GM18907 (cell line): Measurements from ENCODE around the gene PPP1R13L.

Experiments used
- ATAC-seq: cut with Tn5 transposase; IDR thresholded peaks from one replicate; pipeline ENCODE4 v1.9.1; 2021; ENCODE audit warnings: mild to moderate bottlenecking, moderate library complexity; ENCODE audit not compliant: unreplicated experiment

Gene PPP1R13L, protein sequence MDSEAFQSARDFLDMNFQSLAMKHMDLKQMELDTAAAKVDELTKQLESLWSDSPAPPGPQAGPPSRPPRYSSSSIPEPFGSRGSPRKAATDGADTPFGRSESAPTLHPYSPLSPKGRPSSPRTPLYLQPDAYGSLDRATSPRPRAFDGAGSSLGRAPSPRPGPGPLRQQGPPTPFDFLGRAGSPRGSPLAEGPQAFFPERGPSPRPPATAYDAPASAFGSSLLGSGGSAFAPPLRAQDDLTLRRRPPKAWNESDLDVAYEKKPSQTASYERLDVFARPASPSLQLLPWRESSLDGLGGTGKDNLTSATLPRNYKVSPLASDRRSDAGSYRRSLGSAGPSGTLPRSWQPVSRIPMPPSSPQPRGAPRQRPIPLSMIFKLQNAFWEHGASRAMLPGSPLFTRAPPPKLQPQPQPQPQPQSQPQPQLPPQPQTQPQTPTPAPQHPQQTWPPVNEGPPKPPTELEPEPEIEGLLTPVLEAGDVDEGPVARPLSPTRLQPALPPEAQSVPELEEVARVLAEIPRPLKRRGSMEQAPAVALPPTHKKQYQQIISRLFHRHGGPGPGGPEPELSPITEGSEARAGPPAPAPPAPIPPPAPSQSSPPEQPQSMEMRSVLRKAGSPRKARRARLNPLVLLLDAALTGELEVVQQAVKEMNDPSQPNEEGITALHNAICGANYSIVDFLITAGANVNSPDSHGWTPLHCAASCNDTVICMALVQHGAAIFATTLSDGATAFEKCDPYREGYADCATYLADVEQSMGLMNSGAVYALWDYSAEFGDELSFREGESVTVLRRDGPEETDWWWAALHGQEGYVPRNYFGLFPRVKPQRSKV

GRCh38 chr19:45404557-45405434, at the start of gene PPP1R13L:
PPP1R13L (minus strand) TSS chr19:45405069; CDS start chr19:45398318, 6,751 bp downstream.
- peak; percentile 28 for ATAC-seq

DNA sequence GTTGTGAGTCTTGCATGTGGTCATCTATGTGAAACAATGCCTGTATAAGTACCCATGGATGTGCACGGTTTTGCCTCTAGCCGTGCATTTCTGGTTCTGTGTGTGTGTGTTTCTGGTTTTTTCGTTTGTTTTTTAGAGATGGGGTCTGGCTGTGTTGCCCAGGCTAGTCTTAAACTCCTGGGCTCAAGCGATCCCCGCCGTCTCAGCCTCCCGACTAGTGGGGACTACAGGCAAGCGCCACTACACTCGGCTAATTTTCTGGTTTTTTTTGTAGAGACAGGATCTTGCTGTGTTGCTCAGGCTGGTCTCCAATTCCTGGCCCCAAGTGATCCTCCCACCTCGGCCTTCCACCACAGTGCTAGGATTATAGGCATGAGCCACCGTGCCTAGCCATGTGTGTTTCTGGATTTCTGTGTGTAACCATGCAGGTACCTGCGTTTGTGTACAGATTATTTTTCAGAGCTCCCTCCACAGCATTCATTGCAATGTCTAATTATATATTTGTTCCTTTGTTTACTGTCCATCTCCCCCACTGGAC, 47.0 kb upstream of the PPP1R13L start:
- no peak for ATAC-seq

DNA sequence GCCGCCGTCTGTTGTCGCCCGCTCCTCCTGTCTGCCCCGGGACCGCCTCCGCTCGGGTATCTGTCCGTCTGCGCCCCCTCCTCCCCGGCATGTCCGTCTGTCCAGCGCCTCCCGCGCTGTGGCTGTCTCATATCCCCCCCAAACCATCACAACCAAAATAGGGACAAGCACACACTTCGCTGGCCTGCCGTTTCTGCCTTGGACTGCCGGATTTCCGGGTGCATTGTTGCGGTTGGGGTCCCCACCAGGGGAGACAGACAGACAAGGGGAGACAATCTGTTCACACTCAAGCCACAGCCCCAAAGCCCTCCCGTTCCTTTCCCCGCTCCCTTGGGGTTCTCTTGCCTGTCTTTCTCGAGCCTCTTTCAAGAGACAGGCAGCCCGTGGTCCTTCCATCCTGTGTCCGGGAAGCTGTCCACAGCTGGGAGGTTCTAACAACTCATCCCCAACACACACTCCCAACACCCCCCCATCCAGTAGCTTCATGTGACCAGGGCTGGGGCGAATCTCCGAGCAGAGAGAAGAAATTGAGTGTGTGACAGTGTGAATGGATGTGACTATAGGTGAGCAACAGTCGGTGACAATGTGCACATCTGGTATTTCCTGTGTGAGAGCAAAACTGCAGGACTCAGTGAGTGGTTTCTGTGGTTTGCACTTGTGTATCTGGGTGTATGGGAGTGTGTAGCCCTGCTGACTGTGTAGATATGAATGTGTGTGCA, 46.4 kb upstream of the PPP1R13L start:
- ATAC-seq: peak; percentile 18

- no peak for ATAC-seq
These were observed 45.1 kb upstream of the PPP1R13L start for GRCh38 chr19:45450012-45450333.

DNA sequence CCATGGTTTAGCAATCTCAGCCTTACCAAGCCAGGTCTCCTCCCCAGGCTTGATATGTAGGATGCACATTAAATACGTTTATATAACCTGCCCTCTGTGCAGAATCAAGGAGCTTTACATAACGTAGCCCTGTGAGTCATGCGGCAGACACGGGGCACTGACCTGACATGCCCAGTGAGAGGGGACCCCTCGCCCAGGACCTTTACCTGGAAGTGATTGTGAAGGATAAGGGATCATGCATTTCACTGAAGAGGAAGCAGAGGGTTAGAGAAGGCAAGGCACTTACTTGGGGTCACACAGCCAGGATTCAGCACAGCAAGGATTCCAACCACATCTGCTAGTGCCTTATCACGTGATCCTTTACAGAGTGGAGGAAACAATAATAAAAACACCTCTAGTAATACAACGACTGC, 44.0 kb upstream of the PPP1R13L start:
- ATAC-seq: no peak

DNA sequence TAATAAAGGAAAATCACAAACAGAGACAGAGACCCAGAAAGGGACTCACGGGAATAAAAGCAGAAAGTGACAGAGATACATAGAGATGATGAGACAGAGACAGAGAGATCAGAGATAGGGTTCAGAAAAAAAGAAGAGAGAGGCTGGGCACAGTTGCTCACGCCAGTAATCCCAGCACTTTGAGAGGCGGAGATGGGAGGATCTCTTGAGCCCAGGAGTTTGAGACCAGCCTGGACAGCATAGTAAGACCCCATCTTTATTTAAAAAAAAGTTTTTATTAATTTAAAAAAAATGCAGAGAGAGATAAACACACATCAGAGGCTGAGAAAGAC, 43.5 kb upstream of the PPP1R13L start:
- ATAC-seq: no peak

DNA sequence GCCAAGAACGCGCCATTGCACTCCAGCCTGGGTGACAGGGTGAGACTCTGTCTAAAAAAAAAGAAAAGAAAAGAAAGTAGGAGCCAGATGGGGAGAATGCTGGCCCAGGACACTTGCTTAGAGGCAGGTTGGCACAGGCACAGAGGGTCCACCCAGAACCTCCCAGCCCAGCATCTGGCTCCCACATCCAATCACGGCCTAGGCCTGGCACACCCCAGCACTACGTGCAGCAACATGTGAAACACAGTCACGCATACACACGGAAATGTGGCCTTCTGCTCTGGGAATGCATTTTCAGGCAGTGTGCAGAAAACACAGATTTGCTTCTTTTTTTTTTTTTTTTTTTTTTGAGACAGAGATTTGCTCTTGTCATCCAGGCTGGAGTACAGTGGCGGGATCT, 42.1 kb upstream of the PPP1R13L start:
- no peak for ATAC-seq

DNA sequence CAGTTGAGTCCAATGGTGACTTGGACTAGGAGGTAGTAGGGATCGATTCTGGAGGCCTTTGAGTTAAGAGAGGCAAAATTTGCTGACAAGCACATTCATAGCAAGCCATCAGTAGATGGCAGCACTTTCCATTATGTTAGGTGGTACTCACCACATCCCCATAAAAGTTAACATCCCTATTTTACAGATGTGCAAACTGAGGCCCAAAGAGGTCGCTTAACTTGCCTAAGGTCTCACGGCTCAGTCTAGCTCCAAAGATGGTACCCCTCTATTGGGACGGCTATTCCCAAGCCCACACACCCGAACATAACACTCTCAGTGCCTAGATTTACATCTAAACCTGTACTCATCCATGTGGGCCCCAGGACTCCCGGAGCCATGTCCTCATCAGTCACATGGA, 41.4 kb upstream of the PPP1R13L start:
- no peak for ATAC-seq

DNA sequence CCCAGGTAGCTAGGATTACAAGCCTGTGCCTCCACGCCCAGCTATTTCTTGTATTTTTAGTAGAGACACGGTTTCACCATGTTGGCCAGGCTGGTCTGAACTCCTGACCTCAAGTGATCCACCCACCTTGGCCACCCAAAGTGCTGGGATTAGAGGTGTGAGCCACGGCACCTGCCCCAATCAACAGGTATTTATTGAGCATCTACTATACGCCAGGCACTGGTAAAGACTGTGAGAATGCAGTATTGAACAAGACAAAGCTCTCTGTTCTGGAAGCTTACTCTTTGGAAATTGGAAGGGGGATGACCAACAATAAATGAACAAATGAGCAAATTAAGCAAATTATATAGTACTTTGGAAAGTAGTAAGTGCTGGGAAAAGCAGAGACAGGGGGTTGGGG, 40.3 kb upstream of the PPP1R13L start:
- ATAC-seq: no peak

DNA sequence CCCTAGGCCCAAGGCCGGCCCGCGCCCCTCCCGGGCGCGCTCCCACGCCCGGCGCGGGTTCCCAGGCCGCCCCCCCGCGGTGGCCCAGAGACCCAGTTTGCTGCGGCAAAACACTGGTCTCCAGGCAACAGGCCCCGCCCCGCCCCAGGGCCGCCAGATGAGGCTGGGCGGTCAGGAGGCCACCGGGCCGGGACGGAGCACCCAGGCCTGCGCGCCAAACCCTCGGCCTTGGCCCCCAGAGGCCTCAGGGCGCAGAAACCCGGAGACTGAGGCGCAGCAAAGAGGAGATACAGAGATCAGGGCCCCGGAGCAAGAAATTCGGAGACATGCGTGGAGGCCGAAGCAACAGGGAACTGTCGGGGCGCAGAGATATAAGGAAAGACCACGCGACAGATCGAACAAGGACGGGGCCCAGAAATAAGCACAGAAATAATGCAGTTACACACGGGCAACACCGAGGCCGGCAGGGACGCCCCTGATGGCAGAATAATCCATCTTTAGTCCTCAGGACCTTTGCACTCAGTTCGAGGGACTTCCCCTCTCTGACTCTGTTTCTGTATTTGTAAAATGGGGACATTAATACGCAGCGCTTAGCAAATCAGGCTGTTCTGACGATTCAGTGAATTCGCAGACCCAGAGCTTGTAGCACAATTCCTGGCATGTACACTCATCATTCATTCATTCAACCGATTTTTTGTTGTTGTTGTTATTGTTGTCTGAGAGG, 39.6 kb upstream of the PPP1R13L start:
- ATAC-seq: peak; percentile 40

DNA sequence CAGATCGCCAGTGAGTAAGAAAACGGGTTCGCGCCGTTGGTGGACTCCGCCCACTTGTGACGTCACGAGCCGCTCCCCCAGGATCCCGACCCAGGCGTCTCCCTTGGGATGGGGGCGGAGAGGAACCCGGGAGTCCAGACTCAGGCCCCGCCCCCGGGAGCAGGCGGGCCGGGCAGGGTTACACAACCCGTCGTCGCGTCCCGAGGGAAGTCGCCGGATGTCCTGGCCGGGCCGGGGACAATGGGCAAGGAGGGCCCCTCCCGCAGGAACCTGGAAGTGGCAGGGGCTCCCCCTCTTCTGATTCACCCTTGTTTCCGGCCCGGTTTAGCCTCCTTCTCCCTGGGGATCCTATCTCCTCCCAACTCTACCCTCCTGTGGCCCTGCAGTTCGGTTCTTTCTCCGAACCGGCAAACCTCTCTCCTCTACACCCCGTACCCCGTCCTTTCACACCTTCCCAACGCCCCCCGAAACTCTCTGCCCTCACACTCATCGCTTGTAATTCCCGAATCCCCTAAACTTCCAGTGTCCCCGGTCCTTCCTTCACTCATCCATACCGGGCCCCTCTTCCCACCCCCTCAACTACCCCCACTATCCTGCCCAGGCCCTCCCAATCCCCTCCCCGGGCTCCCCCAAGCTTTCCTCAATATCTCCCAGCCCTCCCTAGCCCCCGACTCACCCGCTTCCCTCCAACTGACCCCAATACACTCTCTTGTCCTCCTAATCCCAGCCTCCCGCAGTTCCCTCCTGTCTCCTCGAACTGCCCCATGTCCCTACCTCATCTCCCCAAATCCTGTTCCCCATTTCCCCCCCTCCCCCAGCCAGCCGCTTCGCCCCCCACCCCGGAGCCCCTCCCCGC, 38.8 kb upstream of the PPP1R13L start:
- ATAC-seq: no peak

DNA sequence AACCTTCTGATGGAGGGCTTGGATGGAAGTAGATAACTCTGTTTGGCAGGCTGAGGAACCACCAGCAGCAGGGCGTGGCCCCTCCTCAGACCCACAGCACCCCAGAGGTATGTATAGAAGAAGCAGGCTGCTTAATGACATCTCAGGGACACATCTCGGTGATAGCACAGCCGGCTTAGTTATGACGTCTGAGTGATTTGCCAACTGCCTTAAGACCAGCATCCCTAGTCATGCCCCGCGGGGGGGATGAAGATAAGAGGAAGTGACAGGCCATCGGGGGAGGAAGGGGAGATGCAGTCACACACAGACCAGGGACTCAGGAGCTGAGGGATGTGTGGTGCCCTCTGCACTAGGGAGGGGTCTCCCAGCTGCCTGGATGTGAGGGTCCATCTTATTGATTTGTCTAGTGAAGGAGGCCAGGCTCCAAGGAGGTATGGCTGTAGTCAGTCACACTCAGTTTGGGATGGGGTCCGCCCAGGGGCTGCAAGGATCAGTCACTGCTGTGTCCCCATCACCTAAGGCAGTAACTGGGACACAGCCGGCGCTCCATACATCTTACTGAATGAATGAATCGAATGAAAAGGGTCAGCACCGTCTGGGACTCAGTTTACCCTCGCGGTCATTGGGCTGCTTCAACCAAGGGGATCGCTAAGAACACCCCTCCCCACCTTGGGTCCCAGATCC, 38.1 kb upstream of the PPP1R13L start:
- no peak for ATAC-seq

DNA sequence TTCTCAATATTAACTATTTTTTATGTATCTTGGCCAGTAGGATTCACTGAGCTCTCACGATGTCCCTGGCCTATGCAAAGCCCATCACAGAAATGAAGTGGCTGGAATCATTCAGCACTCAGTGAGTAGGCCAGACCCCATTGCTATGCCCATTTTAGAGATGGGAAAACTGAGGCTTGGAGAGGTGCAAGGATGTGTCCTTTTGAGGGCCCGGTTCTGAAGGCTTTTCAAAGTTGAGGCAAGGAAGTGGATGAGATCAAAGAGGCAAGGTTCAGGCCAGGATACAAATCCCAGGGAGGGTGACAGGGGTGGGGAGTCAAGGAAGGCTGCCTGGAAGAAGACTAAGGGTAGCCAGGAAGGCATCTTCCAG, 37.5 kb upstream of the PPP1R13L start:
- no peak for ATAC-seq

GRCh38 chr19:45440873-45441654, 36.2 kb upstream of the PPP1R13L start:
- no peak for ATAC-seq

DNA sequence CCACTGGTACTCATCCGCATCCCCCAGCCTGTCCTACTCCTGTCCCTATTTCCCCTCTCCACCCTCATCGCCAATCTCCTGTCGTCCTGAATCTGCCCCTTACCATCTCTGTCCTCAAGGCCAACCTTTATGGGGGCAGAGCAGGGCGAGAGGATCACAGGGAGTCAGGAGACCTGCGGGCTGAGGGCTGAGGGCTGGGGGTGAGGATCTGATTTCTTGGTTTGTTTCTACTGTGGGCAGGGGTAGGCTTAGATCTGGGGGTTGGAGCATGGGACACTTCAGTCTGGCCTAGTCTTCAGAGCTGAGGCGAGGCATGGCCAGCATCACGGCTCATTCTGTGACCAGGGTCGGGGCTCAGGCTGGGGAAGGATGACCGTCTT, 35.4 kb upstream of the PPP1R13L start:
- ATAC-seq: no peak

- peak; percentile 53 for ATAC-seq
These were observed 34.8 kb upstream of the PPP1R13L start for GRCh38 chr19:45439569-45440258.

- no peak for ATAC-seq
These were observed 34.3 kb upstream of the PPP1R13L start for GRCh38 chr19:45439190-45439568.
